Vagina (tissue), 2 donors: ENCODE data around the gene KCNK3.

Source experiments
- POLR2A ChIP-seq, 2 donors: fragments of 450-650 bp; IDR thresholded peaks; one replicate each; pipeline ENCODE4 v1.6.1; 2017; ENCODE audit warnings: antibody characterized with exemption in 2 of 2, mild to moderate bottlenecking in 2 of 2, moderate library complexity in 2 of 2
- POLR2AphosphoS5 ChIP-seq, 2 donors: sonication (generic); formaldehyde crosslinking; IDR thresholded peaks; one replicate each; pipeline ENCODE4 v1.9.0; 2017; ENCODE audit warnings: antibody characterized with exemption in 2 of 2, mild to moderate bottlenecking in 2 of 2, low read depth in 1 of 2; ENCODE audit not compliant: insufficient read depth in 1 of 2
- TF ChIP-seq, protein P1 (sequence below), 3 experiments: fragments of 450-650 bp in 2 of 3; fragments of 200-600 bp in 1 of 3; sonication (generic) in 1 of 3; IDR thresholded peaks; one replicate each; pipeline ENCODE4 v1.5.1; 2017 to 2019; ENCODE audit warnings: antibody characterized with exemption in 3 of 3, mild to moderate bottlenecking in 2 of 3, moderate library complexity in 2 of 3

DNA sequence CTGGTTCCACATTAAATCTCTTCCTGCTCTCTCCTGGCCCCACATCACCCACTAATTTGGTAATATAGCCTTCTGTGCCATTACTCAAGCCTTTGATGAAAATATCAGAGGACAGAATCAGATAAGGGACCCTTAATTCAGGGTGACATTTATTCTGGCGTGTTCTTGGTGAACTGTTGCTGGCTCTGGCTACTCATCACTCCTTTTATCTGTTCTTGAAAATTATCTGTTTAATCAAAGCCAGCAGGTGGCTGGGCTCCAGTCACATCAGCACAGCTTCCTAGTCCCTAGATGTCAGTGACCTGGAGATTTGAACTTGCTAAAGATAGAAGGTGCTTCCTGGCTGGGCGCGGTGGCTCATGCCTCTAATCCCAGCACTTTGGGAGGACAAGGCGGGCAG, 44.7 kb downstream of the KCNK3 start:
- TF ChIP-seq POLR2AphosphoS5 (IDR thresholded peaks at IDR 0.05; ENCODE audit: insufficient read depth in 1 of 2, low read depth in 1 of 2) (no peak), POLR2A (IDR thresholded peaks at IDR 0.05) (no peak)
- TF ChIP-seq, protein P1, sequence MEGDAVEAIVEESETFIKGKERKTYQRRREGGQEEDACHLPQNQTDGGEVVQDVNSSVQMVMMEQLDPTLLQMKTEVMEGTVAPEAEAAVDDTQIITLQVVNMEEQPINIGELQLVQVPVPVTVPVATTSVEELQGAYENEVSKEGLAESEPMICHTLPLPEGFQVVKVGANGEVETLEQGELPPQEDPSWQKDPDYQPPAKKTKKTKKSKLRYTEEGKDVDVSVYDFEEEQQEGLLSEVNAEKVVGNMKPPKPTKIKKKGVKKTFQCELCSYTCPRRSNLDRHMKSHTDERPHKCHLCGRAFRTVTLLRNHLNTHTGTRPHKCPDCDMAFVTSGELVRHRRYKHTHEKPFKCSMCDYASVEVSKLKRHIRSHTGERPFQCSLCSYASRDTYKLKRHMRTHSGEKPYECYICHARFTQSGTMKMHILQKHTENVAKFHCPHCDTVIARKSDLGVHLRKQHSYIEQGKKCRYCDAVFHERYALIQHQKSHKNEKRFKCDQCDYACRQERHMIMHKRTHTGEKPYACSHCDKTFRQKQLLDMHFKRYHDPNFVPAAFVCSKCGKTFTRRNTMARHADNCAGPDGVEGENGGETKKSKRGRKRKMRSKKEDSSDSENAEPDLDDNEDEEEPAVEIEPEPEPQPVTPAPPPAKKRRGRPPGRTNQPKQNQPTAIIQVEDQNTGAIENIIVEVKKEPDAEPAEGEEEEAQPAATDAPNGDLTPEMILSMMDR (IDR thresholded peaks at IDR 0.05) = no peak
